HepG2 (cell line): Measurements from ENCODE around the gene TPBGL. TPM values are rescaled to one million over a fixed set of nuclear protein-coding genes. Genes with fewer than 3 reads are reported as not detected.

Experiments
- ATM ChIP-seq: fragments of 450-650 bp; IDR thresholded peaks from 2 replicates; pipeline ENCODE4 v1.7.1; 2017; ENCODE audit warnings: mild to moderate bottlenecking, borderline replicate concordance
- ELF1 ChIP-seq: sonication (generic); formaldehyde crosslinking; IDR thresholded peaks from 2 replicates; pipeline ENCODE4 v1.4.0; 2020; ENCODE audit warnings: missing genetic modification reagents
- FOSL2 ChIP-seq: sonication (generic); formaldehyde crosslinking; IDR thresholded peaks from 2 replicates; pipeline ENCODE4 v1.4.0; 2020; ENCODE audit warnings: missing genetic modification reagents
- GATA4 ChIP-seq: sonication (generic); IDR thresholded peaks from 2 replicates; pipeline ENCODE4 v1.6.1; 2016; ENCODE audit warnings: antibody characterized with exemption, low read depth, borderline replicate concordance
- MLLT10 ChIP-seq: sonication (generic); formaldehyde crosslinking; IDR thresholded peaks from 2 replicates; pipeline ENCODE4 v1.4.0; 2020; ENCODE audit warnings: missing genetic modification reagents
- NFRKB ChIP-seq: fragments of 450-650 bp; IDR thresholded peaks from 2 replicates; pipeline ENCODE4 v1.6.1; 2017
- RFX5 ChIP-seq: IDR thresholded peaks from 2 replicates; pipeline ENCODE4 v1.6.1; 2011; ENCODE audit warnings: low read depth, low read length, improper control_type of control experiment
- SMAD9 ChIP-seq: sonication (generic); formaldehyde crosslinking; IDR thresholded peaks from 2 replicates; pipeline ENCODE4 v1.5.1; 2020; ENCODE audit warnings: mild to moderate bottlenecking, missing genetic modification reagents
- SRF ChIP-seq: IDR thresholded peaks from 2 replicates; pipeline ENCODE4 v1.6.1; 2011; ENCODE audit warnings: mild to moderate bottlenecking, low read depth, low read length, moderate library complexity
- SSRP1 ChIP-seq: IDR thresholded peaks from 2 replicates; pipeline ENCODE4 v1.6.1; 2016; ENCODE audit warnings: control low read depth
- ZFP36L2 ChIP-seq: sonication (generic); formaldehyde crosslinking; IDR thresholded peaks from 2 replicates; pipeline ENCODE4 v1.4.0; 2020; ENCODE audit warnings: missing genetic modification reagents
- ZKSCAN8 ChIP-seq: IDR thresholded peaks from 2 replicates; pipeline ENCODE4 v1.6.1; 2016; ENCODE audit warnings: borderline replicate concordance, missing genetic modification reagents, missing compliant biosample characterization
- ZNF207 ChIP-seq: fragments of 450-650 bp; IDR thresholded peaks from 2 replicates; pipeline ENCODE4 v1.6.1; 2016; ENCODE audit warnings: antibody characterized with exemption, borderline replicate concordance
- ZNF329 ChIP-seq: sonication (generic); formaldehyde crosslinking; IDR thresholded peaks from 2 replicates; pipeline ENCODE4 v1.9.0; 2021; ENCODE audit warnings: low read depth, mild to moderate bottlenecking, missing genetic modification reagents
- ZNF598 ChIP-seq: sonication (generic); formaldehyde crosslinking; IDR thresholded peaks from 2 replicates; pipeline ENCODE4 v1.5.1; 2020; ENCODE audit warnings: mild to moderate bottlenecking, missing genetic modification reagents, borderline replicate concordance
- ZNF660 ChIP-seq: sonication (generic); formaldehyde crosslinking; IDR thresholded peaks from 2 replicates; pipeline ENCODE4 v1.5.1; 2020; ENCODE audit warnings: mild to moderate bottlenecking, low read depth, missing genetic modification reagents, borderline replicate concordance
- ZSCAN30 ChIP-seq: sonication (generic); formaldehyde crosslinking; IDR thresholded peaks from 2 replicates; pipeline ENCODE4 v1.5.0; 2020; ENCODE audit warnings: mild to moderate bottlenecking, missing genetic modification reagents
- polyA plus RNA-seq, 8 experiments: library from polyadenylated mRNA; depleted of rRNA in 3 of 8; stranded (reverse) in 7 of 8; unstranded in 1 of 8; fragments of >200 nt; fragmentation: Illumina TruSeq in 4 of 8; extraction: Trizol in 4 of 8; gene quantifications; 2 replicates each; pipeline versions ENCODE4 v1.2.1 to v1.2.3, GENCODE V29; 2011 to 2016; ENCODE audit warnings: low read depth in 4 of 8, missing spikeins in 1 of 8, mixed read lengths in 1 of 8; ENCODE audit not compliant: insufficient read depth in 1 of 8
- total RNA-seq, 5 experiments: library from RNA; depleted of rRNA; stranded (reverse); fragments of >200 nt; fragmentation: Illumina TruSeq; extraction: Trizol; gene quantifications; 2 replicates each; pipeline ENCODE4 v1.2.3, GENCODE V29; 2016; ENCODE audit warnings: low read depth in 1 of 5
- TF ChIP-seq, protein P1 (sequence below): IDR thresholded peaks from 2 replicates; pipeline ENCODE4 v1.6.1; 2016; ENCODE audit warnings: low read depth, missing genetic modification reagents, missing compliant biosample characterization
- TF ChIP-seq, protein P2 (sequence below): sonication (generic); formaldehyde crosslinking; IDR thresholded peaks from 2 replicates; pipeline ENCODE4 v1.4.0; 2020; ENCODE audit warnings: missing genetic modification reagents
- TF ChIP-seq, protein P3 (sequence below): sonication (generic); formaldehyde crosslinking; IDR thresholded peaks from 2 replicates; pipeline ENCODE4 v1.4.0; 2020; ENCODE audit warnings: missing genetic modification reagents, mild to moderate bottlenecking, borderline replicate concordance

TPBGL gene
- total and polyA plus RNA-seq, 2 of the 13 experiments (the other 11 are each of a cell fraction or from before 2014, with no cell fraction given), result not detected

DNA sequence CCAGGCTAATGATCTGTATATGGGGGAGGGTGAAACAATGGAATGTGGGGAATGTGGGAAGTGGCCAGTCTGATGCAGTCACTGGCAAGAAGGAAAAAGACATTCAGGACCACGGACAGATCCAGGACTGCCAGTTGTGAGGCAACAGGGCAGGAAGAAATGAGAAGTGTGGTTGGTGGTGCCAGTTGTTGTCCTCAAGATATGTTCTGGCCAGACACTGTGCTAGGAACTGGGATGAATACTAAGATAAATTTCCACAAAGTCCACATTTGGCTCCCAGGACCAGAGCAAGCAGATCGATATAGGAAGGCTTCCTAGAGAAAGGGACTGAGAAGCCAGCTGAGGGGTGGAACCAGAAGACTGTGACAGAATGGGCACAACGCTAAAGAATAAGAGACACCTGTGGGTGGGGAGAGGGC is 6.8 kb upstream of the TPBGL start (continued):
- TF ChIP-seq, protein P1, sequence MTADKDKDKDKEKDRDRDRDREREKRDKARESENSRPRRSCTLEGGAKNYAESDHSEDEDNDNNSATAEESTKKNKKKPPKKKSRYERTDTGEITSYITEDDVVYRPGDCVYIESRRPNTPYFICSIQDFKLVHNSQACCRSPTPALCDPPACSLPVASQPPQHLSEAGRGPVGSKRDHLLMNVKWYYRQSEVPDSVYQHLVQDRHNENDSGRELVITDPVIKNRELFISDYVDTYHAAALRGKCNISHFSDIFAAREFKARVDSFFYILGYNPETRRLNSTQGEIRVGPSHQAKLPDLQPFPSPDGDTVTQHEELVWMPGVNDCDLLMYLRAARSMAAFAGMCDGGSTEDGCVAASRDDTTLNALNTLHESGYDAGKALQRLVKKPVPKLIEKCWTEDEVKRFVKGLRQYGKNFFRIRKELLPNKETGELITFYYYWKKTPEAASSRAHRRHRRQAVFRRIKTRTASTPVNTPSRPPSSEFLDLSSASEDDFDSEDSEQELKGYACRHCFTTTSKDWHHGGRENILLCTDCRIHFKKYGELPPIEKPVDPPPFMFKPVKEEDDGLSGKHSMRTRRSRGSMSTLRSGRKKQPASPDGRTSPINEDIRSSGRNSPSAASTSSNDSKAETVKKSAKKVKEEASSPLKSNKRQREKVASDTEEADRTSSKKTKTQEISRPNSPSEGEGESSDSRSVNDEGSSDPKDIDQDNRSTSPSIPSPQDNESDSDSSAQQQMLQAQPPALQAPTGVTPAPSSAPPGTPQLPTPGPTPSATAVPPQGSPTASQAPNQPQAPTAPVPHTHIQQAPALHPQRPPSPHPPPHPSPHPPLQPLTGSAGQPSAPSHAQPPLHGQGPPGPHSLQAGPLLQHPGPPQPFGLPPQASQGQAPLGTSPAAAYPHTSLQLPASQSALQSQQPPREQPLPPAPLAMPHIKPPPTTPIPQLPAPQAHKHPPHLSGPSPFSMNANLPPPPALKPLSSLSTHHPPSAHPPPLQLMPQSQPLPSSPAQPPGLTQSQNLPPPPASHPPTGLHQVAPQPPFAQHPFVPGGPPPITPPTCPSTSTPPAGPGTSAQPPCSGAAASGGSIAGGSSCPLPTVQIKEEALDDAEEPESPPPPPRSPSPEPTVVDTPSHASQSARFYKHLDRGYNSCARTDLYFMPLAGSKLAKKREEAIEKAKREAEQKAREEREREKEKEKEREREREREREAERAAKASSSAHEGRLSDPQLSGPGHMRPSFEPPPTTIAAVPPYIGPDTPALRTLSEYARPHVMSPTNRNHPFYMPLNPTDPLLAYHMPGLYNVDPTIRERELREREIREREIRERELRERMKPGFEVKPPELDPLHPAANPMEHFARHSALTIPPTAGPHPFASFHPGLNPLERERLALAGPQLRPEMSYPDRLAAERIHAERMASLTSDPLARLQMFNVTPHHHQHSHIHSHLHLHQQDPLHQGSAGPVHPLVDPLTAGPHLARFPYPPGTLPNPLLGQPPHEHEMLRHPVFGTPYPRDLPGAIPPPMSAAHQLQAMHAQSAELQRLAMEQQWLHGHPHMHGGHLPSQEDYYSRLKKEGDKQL (CRISPR knock-in tag), result no peak
- TF ChIP-seq ZFP36L2 (CRISPR knock-in tag) (peak; percentile 93; the same call in 1 of the 2 replicates), RFX5 (no peak), FOSL2 (0 out of 2 replicates have a peak, but pooled peaks have one; percentile 43), ZNF329 (CRISPR knock-in tag) (no peak), NFRKB (no peak), ZNF207 (no peak), ATM (no peak), ZKSCAN8 (CRISPR knock-in tag) (no peak), ZNF598 (no peak), SRF (no peak), ZNF660 (CRISPR knock-in tag) (no peak), SMAD9 (CRISPR knock-in tag) (no peak), SSRP1 (CRISPR knock-in tag) (no peak), MLLT10 (CRISPR knock-in tag) (no peak), ZSCAN30 (no peak), GATA4 (no peak), ELF1 (no peak)
- TF ChIP-seq, protein P2, sequence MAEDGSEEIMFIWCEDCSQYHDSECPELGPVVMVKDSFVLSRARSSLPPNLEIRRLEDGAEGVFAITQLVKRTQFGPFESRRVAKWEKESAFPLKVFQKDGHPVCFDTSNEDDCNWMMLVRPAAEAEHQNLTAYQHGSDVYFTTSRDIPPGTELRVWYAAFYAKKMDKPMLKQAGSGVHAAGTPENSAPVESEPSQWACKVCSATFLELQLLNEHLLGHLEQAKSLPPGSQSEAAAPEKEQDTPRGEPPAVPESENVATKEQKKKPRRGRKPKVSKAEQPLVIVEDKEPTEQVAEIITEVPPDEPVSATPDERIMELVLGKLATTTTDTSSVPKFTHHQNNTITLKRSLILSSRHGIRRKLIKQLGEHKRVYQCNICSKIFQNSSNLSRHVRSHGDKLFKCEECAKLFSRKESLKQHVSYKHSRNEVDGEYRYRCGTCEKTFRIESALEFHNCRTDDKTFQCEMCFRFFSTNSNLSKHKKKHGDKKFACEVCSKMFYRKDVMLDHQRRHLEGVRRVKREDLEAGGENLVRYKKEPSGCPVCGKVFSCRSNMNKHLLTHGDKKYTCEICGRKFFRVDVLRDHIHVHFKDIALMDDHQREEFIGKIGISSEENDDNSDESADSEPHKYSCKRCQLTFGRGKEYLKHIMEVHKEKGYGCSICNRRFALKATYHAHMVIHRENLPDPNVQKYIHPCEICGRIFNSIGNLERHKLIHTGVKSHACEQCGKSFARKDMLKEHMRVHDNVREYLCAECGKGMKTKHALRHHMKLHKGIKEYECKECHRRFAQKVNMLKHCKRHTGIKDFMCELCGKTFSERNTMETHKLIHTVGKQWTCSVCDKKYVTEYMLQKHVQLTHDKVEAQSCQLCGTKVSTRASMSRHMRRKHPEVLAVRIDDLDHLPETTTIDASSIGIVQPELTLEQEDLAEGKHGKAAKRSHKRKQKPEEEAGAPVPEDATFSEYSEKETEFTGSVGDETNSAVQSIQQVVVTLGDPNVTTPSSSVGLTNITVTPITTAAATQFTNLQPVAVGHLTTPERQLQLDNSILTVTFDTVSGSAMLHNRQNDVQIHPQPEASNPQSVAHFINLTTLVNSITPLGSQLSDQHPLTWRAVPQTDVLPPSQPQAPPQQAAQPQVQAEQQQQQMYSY (CRISPR knock-in tag), result no peak
- TF ChIP-seq, protein P3, sequence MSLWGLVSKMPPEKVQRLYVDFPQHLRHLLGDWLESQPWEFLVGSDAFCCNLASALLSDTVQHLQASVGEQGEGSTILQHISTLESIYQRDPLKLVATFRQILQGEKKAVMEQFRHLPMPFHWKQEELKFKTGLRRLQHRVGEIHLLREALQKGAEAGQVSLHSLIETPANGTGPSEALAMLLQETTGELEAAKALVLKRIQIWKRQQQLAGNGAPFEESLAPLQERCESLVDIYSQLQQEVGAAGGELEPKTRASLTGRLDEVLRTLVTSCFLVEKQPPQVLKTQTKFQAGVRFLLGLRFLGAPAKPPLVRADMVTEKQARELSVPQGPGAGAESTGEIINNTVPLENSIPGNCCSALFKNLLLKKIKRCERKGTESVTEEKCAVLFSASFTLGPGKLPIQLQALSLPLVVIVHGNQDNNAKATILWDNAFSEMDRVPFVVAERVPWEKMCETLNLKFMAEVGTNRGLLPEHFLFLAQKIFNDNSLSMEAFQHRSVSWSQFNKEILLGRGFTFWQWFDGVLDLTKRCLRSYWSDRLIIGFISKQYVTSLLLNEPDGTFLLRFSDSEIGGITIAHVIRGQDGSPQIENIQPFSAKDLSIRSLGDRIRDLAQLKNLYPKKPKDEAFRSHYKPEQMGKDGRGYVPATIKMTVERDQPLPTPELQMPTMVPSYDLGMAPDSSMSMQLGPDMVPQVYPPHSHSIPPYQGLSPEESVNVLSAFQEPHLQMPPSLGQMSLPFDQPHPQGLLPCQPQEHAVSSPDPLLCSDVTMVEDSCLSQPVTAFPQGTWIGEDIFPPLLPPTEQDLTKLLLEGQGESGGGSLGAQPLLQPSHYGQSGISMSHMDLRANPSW, result no peak
